Measurements from ENCODE around the gene SLC6A8.

DNA sequence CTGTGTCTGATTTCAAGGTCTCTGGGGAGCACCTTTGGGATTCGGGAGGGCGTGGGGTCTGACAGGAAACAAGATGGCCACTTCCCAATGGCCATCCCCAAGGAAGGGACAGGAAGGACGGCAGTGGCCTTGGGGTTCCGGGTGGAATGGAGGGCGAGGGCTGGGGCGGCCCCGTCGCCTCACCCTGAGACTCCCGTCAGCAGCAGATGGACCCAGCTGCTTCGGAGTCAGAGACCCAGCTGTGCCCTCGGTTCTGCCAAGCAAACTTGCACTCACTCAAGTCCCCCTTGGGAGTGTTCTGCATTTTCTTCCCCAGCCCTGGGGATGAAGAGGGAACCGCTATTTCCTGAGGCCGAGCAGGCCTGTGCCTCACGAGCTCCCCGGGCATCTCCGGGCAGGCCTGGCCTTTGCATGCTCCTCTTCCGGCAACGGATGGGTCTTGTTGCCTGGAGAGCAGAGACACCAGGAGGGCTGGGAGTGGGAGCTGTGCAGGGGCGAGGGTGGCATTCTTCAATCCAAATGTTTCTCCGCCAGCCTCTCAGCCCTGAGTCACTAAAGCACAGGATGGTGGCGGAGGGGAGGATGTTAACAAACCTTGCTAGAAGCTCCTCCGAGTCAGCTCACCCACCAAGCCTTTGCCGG is 47.6 kb upstream of the SLC6A8 start:
- TF ChIP-seq, protein P1, sequence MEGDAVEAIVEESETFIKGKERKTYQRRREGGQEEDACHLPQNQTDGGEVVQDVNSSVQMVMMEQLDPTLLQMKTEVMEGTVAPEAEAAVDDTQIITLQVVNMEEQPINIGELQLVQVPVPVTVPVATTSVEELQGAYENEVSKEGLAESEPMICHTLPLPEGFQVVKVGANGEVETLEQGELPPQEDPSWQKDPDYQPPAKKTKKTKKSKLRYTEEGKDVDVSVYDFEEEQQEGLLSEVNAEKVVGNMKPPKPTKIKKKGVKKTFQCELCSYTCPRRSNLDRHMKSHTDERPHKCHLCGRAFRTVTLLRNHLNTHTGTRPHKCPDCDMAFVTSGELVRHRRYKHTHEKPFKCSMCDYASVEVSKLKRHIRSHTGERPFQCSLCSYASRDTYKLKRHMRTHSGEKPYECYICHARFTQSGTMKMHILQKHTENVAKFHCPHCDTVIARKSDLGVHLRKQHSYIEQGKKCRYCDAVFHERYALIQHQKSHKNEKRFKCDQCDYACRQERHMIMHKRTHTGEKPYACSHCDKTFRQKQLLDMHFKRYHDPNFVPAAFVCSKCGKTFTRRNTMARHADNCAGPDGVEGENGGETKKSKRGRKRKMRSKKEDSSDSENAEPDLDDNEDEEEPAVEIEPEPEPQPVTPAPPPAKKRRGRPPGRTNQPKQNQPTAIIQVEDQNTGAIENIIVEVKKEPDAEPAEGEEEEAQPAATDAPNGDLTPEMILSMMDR (IDR thresholded peaks at IDR 0.05), result no peak
- TF ChIP-seq POLR2A (IDR thresholded peaks at IDR 0.05) (no peak), EP300 (IDR thresholded peaks at IDR 0.05) (no peak)
